T47D (cell line): Measurements from ENCODE around the gene PHLDB1.
"Not testable (repeated sequence)": the region's sequence is repeated elsewhere in the genome, so short reads cannot be mapped to it uniquely, and the experiment has no call there.

Experiments used
- DNase-seq, 2 experiments: peaks; one replicate each; pipeline versions ENCODE4 v3.0.0 to v3.0.0-alpha.2; 2011 to 2012; ENCODE audit warnings: low read depth in 1 of 2, low spot score in 1 of 2
- JUND ChIP-seq: IDR thresholded peaks from 2 replicates; pipeline ENCODE4 v1.6.1; 2012; ENCODE audit warnings: low read depth
- in situ Hi-C: cut with HindIII; loops from 2 replicates; pipeline ENCODE4 v1.10.0; 2016; ENCODE audit warnings: low sequenced_read_pairs, low pct_unique_long_range_greater_than_20kb

The PHLDB1 gene

DNA sequence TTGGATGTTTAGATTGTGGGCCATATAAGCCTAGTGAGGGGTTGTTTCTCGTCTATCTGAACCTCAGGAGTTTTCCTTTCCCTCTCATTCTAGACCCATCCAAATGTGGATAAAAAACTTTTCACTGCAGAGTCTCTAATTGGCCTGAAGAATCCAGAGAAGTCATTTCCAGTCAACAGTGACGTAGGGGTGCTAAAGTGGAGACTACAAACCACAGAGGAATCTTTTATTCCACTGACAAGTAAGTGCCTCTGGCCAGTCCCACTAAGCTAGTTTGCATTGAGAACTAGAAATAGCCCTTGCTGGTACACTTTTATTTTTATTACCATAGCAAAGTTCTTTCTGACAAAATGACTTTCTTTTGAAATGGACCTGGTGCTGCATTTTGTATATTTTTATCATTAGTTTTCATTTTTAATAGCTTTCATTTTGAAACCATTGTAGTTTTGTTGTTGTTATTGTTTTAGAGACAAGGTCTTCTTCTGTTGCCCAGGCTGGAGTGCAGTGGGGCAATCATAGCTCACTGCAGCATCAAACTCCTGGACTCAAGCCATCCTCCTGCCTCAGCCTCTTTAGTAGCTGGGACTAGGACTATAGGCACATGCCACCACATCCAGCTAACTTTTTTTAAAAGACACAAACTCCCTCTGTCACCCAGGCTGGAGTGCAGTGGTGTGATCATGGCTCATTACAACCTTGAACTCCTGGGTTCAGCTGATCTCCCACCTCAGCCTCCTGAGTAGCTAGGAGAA, 14.6 kb upstream of the PHLDB1 start:
- no peak for TF ChIP-seq JUND
- in situ Hi-C loops: no loop called here

DNA sequence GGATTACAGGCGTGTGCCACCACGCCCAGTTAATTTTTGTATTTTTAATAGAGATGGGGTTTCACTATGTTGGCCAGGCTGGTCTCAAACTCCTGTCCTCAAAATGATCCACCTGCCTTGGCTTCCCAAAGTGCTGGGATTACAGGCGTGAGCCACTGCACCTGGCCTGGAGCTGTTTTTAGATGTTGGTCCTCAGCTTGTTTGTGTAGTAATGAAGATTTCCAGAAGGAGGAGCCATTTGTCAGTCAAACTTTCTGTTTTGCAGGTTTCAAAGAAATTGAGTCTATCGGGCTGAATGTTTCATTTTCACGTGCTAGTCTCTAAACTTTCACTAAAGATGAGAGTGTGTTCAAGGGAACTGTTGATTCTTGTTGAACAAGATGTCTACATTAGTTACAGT, 12.4 kb upstream of the PHLDB1 start:
- in situ Hi-C loops: not testable (repeated sequence)
- DNase-seq: peak in 1 of 2 experiments; percentile 64

More for the DNA sequence above, 14.6 kb upstream of the PHLDB1 start:
- no peak for DNase-seq

DNA sequence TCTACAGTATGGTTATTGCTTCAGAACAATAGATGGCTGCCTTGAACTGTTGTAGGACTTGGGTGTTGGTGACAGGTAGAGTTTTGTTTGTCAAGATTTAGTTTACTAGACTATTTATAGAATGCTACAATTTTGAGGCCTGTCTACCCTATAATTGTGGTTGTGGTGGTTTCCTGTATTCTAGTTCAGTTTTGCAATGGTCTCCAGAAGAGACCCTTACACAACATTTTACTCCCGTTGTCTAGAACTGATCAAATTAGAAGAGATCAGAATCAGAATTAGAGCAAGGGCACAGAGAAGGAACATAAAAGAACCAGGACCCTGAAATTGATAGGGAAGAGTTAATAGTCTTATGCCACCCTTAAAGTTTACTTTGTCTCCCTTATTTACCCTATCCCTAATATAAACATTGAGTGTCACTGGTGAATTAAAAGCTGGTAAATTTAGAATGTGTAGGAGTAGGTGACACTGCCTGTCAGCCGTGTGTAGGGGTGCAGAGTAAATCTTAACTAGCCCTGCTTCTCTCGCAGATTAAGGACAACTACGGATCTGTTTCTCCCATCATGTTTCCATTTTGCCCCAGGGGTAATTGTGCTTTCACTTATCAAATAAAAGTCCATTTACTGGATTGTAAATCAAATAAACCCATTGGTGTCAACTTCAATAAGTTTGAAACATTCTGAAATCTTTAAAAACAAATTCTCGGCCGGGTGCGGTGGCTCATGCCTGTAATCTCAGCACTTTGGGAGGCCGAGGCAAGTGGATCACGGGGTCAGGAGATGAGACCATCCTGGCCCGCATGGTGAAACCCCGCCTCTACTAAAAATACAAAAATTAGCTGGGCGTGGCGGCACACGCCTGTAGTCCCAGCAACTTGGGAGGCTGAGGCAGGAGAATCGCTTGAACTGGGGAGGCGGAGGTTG, 10.9 kb upstream of the PHLDB1 start:
- in situ Hi-C loops: no loop called here
- TF ChIP-seq JUND: no peak
- no peak for DNase-seq

DNA sequence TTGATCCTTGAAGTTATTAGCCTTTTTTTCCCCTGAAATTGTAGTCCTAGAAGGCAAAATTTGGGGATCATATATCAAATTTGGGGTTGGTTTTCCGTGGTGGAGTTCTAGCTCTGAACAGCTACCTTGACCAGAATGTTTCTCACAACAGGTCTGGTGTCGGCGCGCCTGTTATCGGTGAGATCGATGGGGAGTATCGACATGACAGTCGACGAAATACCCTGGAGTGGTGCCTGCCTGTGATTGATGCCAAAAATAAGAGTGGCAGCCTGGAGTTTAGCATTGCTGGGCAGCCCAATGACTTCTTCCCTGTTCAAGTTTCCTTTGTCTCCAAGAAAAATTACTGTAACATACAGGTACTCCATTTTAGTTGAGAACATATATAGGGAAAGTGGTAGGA, 9.9 kb upstream of the PHLDB1 start:
- in situ Hi-C loops: no loop called here
- DNase-seq: no peak
- no peak for TF ChIP-seq JUND

DNA sequence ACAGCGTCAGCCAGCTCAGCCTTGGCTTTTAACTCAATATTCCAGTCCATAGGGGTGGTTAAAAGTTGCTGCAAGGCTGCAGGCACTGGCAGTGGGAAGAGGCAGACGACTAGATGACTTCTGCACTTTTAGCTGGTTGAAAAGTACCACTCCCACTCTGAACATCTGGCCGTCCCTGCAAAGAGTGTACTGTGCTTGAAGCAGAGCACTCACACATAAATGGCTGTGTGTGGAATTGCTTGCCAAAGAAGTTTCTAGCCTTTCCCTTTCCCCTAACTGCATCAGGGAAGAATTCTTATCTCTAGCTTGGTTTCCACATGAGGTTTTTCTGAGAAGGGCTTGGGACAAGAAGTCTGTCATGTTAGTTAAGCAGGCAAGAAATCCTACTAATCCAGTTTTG, 5.1 kb upstream of the PHLDB1 start:
- in situ Hi-C loops: no loop called here
- no peak for TF ChIP-seq JUND
- DNase-seq: no peak

DNA sequence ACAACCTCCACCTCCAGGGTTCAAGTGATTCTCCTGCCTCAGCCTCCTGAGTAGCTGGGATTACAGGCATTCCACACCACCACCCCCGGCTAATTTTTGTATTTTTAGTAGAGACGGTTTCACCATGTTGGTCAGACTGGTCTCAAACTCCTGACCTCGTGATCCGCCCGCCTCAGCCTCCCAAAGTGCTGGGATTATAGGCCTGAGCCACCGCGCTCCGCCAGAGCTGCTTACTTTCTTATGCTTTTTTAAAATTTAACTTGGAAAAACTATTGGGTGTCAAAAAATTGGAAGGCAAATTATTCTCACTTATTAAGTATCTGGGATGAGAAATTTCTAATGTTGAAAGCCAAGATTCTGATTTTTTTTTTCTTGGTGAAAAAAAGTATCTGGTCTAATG, 3.7 kb upstream of the PHLDB1 start:
- DNase-seq, in situ Hi-C loops: not testable (repeated sequence)

DNA sequence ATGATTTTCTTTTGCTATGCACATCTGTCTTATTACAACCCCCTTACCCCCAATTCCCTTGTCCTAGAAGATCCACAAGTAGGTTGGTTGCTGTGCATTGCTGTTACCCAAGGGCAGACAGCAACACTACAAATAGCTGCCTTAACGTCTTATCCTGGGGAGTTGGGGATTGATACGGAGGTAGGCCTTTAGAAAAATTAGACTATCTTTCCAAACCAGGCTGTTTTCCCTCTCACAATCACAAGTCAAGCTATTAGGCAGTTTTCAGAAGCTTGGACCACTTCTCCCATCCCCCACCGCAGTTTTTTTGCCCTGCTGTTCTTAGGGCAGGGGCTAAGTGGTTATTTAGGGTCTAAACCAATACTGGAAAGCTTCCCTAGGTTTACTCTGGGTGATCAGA, 2.8 kb upstream of the PHLDB1 start:
- DNase-seq: no peak
- TF ChIP-seq JUND: no peak
- in situ Hi-C loops: no loop called here

DNA sequence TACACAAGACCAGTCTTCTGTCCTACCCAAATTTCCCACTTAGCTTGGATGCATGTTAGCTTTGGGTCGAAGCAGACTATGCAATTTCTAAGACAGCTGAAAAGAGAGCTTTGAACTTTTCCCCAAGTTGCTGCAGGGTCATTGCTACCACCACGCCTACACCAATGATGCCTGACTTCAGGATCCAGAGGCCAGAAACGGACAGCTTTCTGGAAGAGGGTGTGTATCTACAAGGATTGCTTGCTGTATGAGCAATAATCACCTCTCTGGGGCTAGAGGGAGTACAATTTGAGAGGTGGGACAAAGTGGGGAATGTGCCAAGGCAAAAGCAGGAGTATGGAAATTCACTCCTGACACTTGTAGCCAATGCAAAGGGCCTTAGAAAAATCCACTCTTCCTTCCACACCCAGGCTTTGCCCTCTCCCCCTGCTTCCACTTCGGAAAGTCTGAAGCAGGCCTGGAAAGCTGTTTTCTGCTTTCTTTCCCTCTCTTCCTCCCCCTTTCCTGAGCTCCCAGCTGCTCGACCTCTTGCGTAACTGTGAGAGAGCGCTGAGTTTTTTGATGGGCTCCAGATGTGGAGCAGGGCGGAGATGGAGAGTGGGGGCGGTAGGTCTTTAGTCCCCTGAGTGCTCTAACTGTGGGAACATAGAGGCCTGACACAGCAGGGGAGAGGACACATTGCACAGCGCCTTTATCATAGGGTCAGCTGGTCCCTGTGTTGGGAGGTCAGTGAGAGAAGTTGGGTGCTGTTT, 2.1 kb upstream of the PHLDB1 start:
- DNase-seq: no peak
- TF ChIP-seq JUND: no peak
- in situ Hi-C loops: no loop called here

DNA sequence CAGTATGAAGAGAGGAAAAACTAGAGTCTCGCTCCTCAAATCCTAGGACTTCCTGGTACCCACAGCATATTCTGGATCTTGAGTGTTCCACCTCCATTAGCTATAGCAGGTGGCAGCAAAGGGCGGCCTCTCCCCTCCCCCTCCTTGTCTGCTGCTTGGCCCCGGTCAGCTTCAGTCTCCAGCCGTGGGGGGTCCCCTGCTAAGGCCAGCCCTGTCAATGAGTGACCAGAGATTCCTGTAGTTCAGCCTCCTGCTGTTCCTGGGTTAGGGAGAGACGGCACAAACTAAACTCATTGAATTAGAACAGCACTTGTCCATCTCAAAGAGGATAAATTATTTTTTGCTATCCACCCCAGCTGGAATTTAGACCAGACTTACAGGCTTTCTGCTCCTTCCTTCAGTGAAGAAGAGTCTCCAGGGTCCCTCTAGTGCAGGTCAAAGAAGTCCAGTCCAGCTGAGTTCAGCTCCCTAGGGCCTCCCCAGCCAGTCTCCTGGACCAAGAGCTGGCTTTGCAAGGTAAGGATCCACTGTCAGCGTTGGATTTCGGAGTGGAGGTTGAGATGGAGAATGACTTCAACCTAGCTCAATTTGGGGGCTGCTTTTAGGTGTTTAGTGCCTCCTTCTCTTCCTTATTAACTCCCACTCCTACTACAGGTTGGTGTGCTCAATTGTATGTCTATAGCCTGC, 1.1 kb upstream of the PHLDB1 start:
- in situ Hi-C loops: no loop called here
- TF ChIP-seq JUND: no peak
- DNase-seq: no peak

DNA sequence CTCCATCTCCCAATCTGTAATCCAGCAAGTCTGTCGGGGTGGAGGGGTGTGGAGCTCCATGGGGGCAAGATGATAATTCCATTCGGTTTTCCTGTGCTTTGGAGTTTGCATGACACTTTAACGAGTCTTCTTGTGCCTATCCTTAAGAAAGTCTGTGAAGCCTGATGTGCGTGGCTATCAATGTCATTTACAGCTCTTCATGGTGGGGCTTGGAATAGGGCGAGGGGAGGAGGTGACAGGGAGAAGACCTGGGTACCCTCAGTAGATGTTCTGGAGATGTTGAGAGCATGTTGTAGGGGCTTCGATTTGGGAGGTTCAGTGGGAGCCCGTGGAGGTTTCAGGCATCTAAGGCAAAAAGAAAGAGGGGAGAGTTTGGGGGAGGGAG, 579 bp upstream of the PHLDB1 start:
- no peak for TF ChIP-seq JUND
- in situ Hi-C loops: no loop called here
- DNase-seq: no peak

DNA sequence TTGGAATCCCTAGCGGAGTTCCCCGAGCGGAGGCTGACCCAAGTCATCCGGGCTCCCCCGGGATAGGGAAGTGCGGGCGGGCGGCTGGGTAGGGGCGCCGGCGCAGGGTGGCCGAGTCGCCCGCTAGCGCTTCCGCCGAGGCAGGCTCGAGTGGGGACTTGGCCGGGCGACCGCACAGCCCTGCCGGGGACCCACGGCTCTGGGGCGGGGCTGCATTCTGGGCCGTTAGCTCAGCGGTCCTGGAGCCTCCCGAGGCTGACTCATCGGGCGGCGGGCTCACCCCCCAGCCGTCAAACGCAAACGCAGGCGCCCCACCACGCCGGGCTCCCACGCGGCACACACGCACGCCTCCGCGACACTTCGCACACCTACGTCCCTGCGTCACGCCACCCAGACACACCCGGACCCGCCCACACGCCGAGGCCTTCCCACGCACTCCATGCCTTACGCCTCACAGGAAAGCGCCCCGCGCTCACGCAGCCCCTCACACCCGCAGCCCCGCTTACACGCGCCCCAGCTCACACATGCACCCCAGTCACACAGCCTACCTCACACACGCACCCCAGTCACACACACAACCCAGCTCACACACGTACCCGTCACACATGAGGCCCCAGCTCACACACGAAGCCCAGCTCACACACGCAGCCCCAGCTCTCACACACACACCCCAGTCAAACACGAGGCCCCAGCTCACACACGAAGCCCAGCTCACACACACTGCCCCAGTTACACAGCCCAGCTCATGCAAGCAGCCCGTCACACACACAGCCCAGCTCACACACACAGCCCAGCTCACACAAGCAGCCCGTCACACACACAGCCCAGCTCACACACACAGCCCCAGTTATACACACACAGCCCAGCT, 1.2 kb downstream of the PHLDB1 start:
- DNase-seq: peak in 1 of 2 experiments; percentile 44
- TF ChIP-seq JUND: no peak
- in situ Hi-C loops: no loop called here
